Endothelial cell of umbilical vein (primary cell): ENCODE data around the gene MKRN1. TPM values are rescaled to one million over a fixed set of nuclear protein-coding genes. Genes with fewer than 3 reads are reported as not detected.

Source experiments
- BruUV-seq: library from RNA; stranded (reverse); fragments of 400-500 nt; replicated peaks from 2 replicates; lab custom pipeline; 2021; lab: Mats Ljungman, UMichigan
- CTCF ChIA-PET: fragments of 300-600, 350-600 bp; sonication (Branson Sonifier 250); formaldehyde crosslinking; loops from one replicate; lab custom pipeline; 2021; ENCODE audit warnings: antibody characterized with exemption, inconsistent platforms; lab: Charles Lee
- POLR2A ChIA-PET: fragments of 300-600, 350-600 bp; sonication (Branson Sonifier 250); formaldehyde crosslinking; loops from one replicate; lab custom pipeline; 2021; ENCODE audit warnings: antibody characterized with exemption, inconsistent platforms; lab: Charles Lee
- DNase-seq: peaks from one replicate; pipeline ENCODE4 v3.0.0-alpha.2; 2011; ENCODE audit warnings: low read depth, low spot score
- FAIRE-seq: peaks from 2 replicates; lab custom pipeline; 2011; peaks lifted over from hg19 to GRCh38; lab: Jason Lieb, UNC
- H2AFZ ChIP-seq: 2 replicates; pipeline ENCODE4 v1.6.0; 2012; ENCODE audit warnings: low read depth, low read length, control low read depth, inconsistent platforms
- H3K27ac ChIP-seq: 2 replicates; pipeline ENCODE4 v1.5.1; 2011; ENCODE audit warnings: low read depth, mild to moderate bottlenecking, control low read depth, low read length, moderate library complexity; ENCODE audit not compliant: insufficient read depth
- H3K27me3 ChIP-seq, 2 experiments: 2 replicates each; pipeline versions ENCODE4 v1.6.0 to v1.6.1; 2011; ENCODE audit warnings: low read length in 2 of 2, mixed read lengths in 1 of 2; ENCODE audit not compliant: control insufficient read depth in 2 of 2, insufficient read depth in 2 of 2
- H3K36me3 ChIP-seq, 2 experiments: 2 replicates in 1 of 2; 3 replicates in 1 of 2; pipeline ENCODE4 v1.5.1; 2011; ENCODE audit warnings: low read length in 2 of 2, mild to moderate bottlenecking in 1 of 2, moderate library complexity in 1 of 2; ENCODE audit not compliant: control insufficient read depth in 2 of 2, insufficient read depth in 2 of 2; ENCODE audit errors: extremely low read depth in 1 of 2
- H3K4me1 ChIP-seq: 3 replicates; pipeline ENCODE4 v1.5.1; 2011; ENCODE audit warnings: mild to moderate bottlenecking, low read length; ENCODE audit not compliant: control insufficient read depth, insufficient read depth; ENCODE audit errors: extremely low read depth
- H3K4me2 ChIP-seq: 2 replicates; pipeline ENCODE4 v1.6.1; 2011; ENCODE audit warnings: low read length, control low read depth, mixed read lengths; ENCODE audit not compliant: insufficient read depth
- H3K4me3 ChIP-seq, 3 experiments: fragments of 200-600 bp in 1 of 3; sonication (generic), shearing (Covaris generic) in 1 of 3; replicated peaks in 1 of 3; 2 replicates each; pipeline ENCODE4 v1.5.1; 2011 to 2016; ENCODE audit warnings: control low read depth in 3 of 3, low read length in 3 of 3, mild to moderate bottlenecking in 2 of 3, inconsistent platforms in 1 of 3, low read depth in 1 of 3, moderate library complexity in 1 of 3; ENCODE audit not compliant: insufficient read depth in 1 of 3
- H3K79me2 ChIP-seq: 2 replicates; pipeline ENCODE4 v1.6.0; 2012; ENCODE audit warnings: low read length, inconsistent platforms; ENCODE audit not compliant: control insufficient read depth, insufficient read depth
- H3K9ac ChIP-seq: replicated peaks from 2 replicates; pipeline ENCODE3; 2011; ENCODE audit warnings: low read length, control low read depth; ENCODE audit not compliant: insufficient read depth; ENCODE audit errors: extremely low read depth
- H3K9me1 ChIP-seq: replicated peaks from 3 replicates; pipeline ENCODE4 v1.6.0; 2011; ENCODE audit warnings: mild to moderate bottlenecking, low read length; ENCODE audit not compliant: control insufficient read depth, insufficient read depth; ENCODE audit errors: extremely low read depth
- H3K9me3 ChIP-seq: replicated peaks from 2 replicates; pipeline ENCODE4 v1.5.1; 2012; ENCODE audit warnings: low read length, inconsistent platforms; ENCODE audit not compliant: control insufficient read depth, insufficient read depth
- H4K20me1 ChIP-seq: replicated peaks from 2 replicates; pipeline ENCODE3; 2011; ENCODE audit warnings: mild to moderate bottlenecking, low read length; ENCODE audit not compliant: control insufficient read depth, insufficient read depth; ENCODE audit errors: extremely low read depth
- CTCF ChIP-seq, 2 donors: IDR thresholded peaks; 1 replicate in 1 of 2; 2 replicates in 1 of 2; pipeline ENCODE4 v1.5.1; 2011; ENCODE audit warnings: low read length in 2 of 2, mild to moderate bottlenecking in 2 of 2, moderate library complexity in 2 of 2, control low read depth in 1 of 2, inconsistent platforms in 1 of 2, low read depth in 1 of 2; ENCODE audit not compliant: insufficient read depth in 1 of 2; ENCODE audit errors: extremely low read depth in 1 of 2
- EZH2 ChIP-seq: IDR thresholded peaks from 2 replicates; pipeline ENCODE4 v1.6.1; 2012; ENCODE audit warnings: borderline replicate concordance, low read depth, mild to moderate bottlenecking, moderate library complexity, low read length, inconsistent platforms; ENCODE audit not compliant: severe bottlenecking
- FOS ChIP-seq: IDR thresholded peaks from 2 replicates; pipeline ENCODE4 v1.6.1; 2011; ENCODE audit warnings: mild to moderate bottlenecking, low read length, moderate library complexity, borderline replicate concordance; ENCODE audit not compliant: insufficient read depth
- GATA2 ChIP-seq: IDR thresholded peaks from 2 replicates; pipeline ENCODE4 v1.7.0; 2011; ENCODE audit warnings: low read depth, mild to moderate bottlenecking, moderate library complexity, mixed read lengths, low read length; ENCODE audit not compliant: insufficient read length, insufficient read depth
- JUN ChIP-seq: IDR thresholded peaks from 2 replicates; pipeline ENCODE4 v1.6.1; 2011; ENCODE audit warnings: borderline replicate concordance, low read depth; ENCODE audit not compliant: insufficient read length, insufficient read depth
- MAX ChIP-seq: IDR thresholded peaks from 2 replicates; pipeline ENCODE4 v1.6.1; 2011; ENCODE audit not compliant: insufficient read depth, insufficient read length
- MYC ChIP-seq: IDR thresholded peaks from one replicate; pipeline ENCODE4 v1.6.1; 2011; ENCODE audit warnings: mild to moderate bottlenecking, low read depth, low read length
- POLR2A ChIP-seq: IDR thresholded peaks from 2 replicates; pipeline ENCODE4 v1.6.1; 2012; ENCODE audit warnings: low read depth, mild to moderate bottlenecking, control low read depth, low read length
- POLR2AphosphoS5 ChIP-seq: IDR thresholded peaks from 2 replicates; pipeline ENCODE4 v1.6.1; 2012; ENCODE audit warnings: low read depth, mild to moderate bottlenecking, control low read depth, low read length, moderate library complexity; ENCODE audit not compliant: insufficient read depth
- dilution Hi-C: fragments of 300-500 bp; cut with MboI; formaldehyde crosslinking; loops from one replicate; pipeline ENCODE4 v1.15.0; 2019; ENCODE audit warnings: low sequenced_read_pairs; ENCODE audit not compliant: extremely low pct_ligation_motif_present
- intact Hi-C: fragments of 100-400 bp; cut with micrococcal nuclease; formaldehyde crosslinking; loops from one replicate; pipeline ENCODE4 v1.10.0; 2022
- polyA plus RNA-seq, 4 experiments: library from polyadenylated mRNA; depleted of rRNA in 3 of 4; stranded (reverse) in 3 of 4; unstranded in 1 of 4; fragments of >200 nt; gene quantifications; 2 replicates each; pipeline versions ENCODE4 v1.2.1 to v1.2.3, GENCODE V29; 2011 to 2012; ENCODE audit warnings: missing spikeins in 1 of 4
- total RNA-seq: library from RNA; stranded (reverse); gene quantifications from 2 replicates; pipeline ENCODE4 v1.2.3, GENCODE V29; 2021

MKRN1 gene
- total and polyA plus RNA-seq, 2 donors (not counting 3 experiments of a cell fraction or from before 2014, with no cell fraction given): 24.9 to 52.2 TPM

GRCh38 chr7:140485500-140486265, 6.4 kb upstream of the MKRN1 start:
- POLR2A ChIA-PET: no interaction called here

More at GRCh38 chr7:140485500-140486265, 6.4 kb upstream of the MKRN1 start:
- no peak for DNase-seq
- no peak overlapping the region for H3K9ac ChIP-seq
- H4K20me1 ChIP-seq: no peaks in the 10 kb centered on the region
- CTCF ChIA-PET: no interaction called here
- no TSS peak for BruUV-seq
- H3K79me2 ChIP-seq: no peaks in the 10 kb centered on the region
- no peak for FAIRE-seq
- no peaks in the 10 kb centered on the region for H3K9me3 ChIP-seq
- peaks cover 4 to 5% of the 10 kb centered on the region in 2 experiments for H3K27me3 ChIP-seq
- H3K4me2 ChIP-seq: no peak overlapping the region
- TF ChIP-seq EZH2 (no peak), CTCF (IDR thresholded peaks at IDR 0.05; ENCODE audit: extremely low read depth in 1 of 2, insufficient read depth in 1 of 2, low read depth in 1 of 2, low read length in 2 of 2) (no peak), FOS (no peak), JUN (no peak), GATA2 (no peak), MYC (no peak), MAX (no peak), POLR2A (no peak), POLR2AphosphoS5 (no peak)
- dilution Hi-C loops (no loop called here), intact Hi-C loops (no loop called here)
- no peak overlapping the region for H3K27ac ChIP-seq
- H2AFZ ChIP-seq: no peak overlapping the region
- H3K4me3 ChIP-seq: no peak overlapping the region
- H3K4me1 ChIP-seq: peaks cover 4% of the 10 kb centered on the region
- H3K9me1 ChIP-seq: no peaks in the 10 kb centered on the region
- H3K36me3 ChIP-seq: no peaks in the 10 kb centered on the region
